HG02759 (cell line): Measurements from ENCODE around the gene SHISA7.

Source experiments
- ATAC-seq: cut with Tn5 transposase; IDR thresholded peaks from one replicate; pipeline ENCODE4 v1.9.1; 2021; ENCODE audit warnings: mild to moderate bottlenecking, moderate library complexity; ENCODE audit not compliant: unreplicated experiment

SHISA7 gene

DNA sequence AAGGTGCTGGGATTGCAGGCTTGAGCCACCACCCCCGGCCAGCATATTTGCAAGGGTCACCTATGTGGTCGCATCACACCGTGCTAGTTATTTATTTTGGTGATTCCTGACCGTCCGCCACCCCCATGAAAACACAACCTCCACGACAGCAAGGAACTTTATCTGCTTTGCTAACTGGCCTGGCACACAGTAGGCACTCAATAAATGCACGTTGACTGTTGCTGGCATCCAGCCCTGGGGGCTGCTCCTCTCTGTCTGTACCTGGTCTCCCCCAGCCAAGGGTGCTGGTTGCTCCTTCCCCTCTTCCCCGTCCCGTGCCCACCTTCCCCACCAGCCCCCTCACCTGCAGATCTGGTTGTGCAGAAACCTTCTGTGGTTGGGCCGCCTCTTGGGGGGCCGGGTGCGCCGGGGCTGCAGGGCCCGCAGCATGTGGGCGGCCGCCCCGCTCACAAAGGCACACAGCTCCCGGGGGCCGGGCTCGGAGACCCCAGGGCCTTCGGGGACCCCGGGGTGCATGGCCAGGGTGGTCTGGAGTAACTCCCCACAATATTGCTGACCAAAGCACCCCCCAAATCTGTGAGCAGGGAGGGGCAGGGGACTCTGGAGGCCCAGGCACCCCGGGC lies 21.1 kb upstream of the SHISA7 start:
- ATAC-seq: no peak

DNA sequence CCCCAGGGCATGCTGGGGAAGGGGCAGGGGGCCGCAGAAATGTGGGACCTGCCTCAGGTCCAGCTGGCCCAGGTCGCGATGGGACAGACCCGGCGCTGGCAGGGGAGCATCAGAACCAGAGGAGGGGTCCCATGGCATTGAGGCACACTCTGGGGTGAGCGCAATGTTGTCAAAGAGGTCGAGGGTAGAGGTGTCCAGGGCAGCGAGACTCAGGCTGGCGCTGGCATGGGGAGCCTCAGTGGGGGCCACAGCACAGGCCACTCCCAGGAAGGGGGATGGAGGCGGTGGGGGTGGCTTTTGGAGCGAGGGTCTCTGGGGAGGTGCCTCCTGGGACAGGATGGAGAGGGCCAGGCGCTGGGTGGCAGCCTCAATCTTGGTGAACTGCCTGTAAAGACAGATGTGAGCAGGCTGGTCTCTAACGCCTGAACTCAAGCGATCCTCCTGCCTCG lies 20.5 kb upstream of the SHISA7 start:
- ATAC-seq: no peak

DNA sequence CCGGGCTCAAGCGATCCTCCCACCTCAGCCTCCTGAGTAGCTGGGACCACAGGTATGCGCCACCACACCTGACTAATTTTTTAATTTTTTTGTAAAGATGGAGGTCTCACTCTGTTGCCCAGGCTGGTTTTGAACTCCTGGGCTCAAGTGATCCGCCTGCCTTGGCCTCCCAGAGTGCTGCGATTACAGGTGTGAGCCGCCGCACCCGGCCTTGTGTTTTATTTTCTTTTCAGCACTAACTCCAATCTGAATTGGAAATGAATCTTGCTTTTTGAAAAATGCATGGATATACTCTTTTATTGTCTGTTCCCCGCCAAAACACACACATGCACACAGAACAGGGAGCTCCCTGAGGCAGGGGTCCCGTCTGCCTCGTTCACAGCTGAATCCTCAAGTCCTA lies 19.6 kb upstream of the SHISA7 start:
- no peak for ATAC-seq

GRCh38 chr19:55461974-55462626 lies 19.0 kb upstream of the SHISA7 start:
- no peak for ATAC-seq

DNA sequence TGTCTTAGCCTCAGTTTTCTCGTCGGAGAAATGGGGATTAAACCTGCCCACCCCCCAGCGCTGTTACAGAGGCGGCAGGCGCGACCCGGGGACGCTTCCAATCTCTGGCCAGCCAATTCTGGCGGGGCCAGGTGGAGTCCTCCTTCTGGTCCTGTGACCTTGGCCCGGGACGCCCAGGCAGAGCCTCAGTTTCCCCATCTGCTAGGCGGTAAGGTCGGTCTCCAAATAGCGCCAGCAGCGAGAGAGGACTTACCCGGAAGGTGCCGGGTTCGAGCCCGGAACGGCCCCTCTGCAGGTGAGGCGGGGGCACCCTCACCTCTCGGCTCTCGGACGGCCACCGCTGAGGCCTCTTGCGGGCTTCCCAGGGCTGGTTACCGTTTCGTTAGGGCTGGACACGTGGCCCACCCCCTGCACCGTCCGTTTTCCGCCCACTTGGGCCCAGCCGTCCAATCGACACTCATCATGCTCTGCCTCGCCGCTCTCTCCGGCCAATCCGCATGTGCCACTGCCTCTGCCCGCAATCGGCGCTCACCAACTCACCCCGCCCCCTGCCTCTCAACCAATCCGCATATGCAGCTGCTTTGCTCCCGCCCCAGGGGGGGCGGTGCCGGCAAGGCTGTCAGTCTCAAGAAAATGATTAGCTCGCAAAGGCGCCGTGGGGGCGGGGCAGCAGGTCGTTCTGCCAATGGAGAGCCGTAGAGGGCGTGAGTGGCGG lies 18.3 kb upstream of the SHISA7 start, which contains the start of gene ISOC2:
ISOC2 (minus strand) TSS at position 384 of the 715 bp plus-strand sequence. CDS start 5,156 bp downstream, outside the sequence.
- peak; percentile 92 for ATAC-seq

DNA sequence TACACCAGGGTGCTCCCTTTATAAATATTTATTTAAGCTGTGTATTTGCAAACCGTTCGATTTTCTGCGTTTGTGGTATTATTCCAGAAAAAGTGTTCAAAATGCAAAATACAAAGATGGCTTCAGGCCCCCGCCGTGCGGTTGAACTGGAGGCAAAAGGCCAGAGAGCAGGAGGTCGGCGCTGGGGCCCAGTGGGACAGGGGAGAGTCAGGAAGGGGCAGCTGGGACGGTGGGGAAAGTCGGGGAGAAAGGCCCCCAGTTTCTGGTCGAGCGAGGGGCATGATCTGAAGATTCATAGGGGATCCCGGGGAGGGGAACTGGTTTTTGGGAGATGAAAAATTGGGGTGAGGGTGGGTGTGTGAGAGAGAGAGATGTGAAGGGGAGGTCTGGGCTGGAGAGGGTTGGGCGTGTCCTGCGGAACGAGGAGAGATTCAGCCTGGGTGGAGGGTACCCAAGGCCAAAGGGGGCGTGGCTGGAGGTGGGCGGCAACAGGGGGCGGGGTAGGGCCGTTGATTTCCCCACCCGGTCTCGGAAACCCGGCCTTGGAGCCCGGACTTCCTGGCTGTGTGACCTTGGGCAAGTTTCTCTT lies 17.7 kb upstream of the SHISA7 start:
- ATAC-seq: no peak

- no peak for ATAC-seq
Observed at GRCh38 chr19:55459950-55460657, 17.0 kb upstream of the SHISA7 start.

DNA sequence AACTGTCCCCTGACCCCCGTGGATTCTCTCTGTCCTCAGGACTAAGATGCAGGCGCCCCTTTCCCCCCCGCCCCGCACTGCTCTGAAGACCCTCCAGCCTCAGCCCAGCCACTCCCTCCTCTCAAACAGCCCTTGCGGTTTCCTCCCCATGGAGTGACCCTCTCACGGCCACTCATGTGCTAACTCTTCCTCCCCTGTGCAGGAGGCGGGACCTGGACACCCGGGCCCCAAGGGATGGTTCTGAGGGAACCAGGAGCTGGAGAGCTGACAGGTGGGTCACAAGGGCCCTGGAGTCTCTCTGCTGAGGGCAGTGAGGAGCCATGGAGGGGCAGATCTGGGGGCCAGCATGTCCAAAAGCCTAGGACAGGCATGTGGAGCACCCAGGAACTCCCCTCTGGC lies 16.4 kb upstream of the SHISA7 start:
- ATAC-seq: no peak

GRCh38 chr19:55457683-55458457 lies 14.8 kb upstream of the SHISA7 start:
- no peak for ATAC-seq

DNA sequence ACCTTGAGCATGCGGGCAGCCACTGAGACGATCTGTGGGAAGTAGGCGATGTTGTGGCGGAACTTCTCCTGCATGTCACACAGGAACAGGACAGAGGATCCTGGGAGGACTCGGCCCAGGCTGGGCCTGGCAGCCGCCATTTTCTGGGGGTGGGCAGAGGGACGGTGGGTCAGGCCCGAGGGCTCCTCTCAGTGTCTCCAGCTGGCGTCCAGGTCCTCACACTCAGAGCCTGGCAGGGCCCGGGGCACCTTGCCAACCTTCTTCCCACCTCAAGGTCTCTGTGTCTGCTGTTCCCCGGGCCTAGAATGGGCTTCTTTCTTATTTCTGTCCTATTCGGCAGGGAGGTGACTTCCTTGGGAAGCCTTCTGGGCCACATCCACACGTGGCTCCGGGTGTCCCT lies 13.2 kb upstream of the SHISA7 start:
- no peak for ATAC-seq

- ATAC-seq: no peak
Observed at GRCh38 chr19:55455576-55456235, 12.6 kb upstream of the SHISA7 start.

DNA sequence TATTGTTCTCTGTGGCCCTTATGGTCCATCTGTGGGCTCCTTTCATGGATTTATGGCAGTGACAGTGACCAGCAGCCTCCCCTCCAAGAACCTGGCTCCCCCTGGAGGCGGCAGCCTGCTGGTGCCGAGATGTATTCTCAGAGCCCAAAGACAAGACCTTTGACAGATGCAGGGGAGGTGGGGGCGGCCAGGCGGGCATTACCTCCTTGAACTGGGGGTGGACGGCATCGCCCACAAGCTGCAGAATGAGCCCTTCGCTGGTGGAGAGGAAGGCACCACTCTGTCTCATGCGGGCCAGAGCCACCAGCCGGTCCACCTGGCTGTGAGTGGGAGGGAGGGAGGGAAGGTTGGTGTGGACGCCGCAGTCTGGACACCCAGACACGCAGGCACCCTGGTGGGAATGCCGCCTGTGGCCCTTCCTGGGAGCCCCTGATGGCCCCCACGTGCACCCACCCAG lies 11.7 kb upstream of the SHISA7 start:
- no peak for ATAC-seq

DNA sequence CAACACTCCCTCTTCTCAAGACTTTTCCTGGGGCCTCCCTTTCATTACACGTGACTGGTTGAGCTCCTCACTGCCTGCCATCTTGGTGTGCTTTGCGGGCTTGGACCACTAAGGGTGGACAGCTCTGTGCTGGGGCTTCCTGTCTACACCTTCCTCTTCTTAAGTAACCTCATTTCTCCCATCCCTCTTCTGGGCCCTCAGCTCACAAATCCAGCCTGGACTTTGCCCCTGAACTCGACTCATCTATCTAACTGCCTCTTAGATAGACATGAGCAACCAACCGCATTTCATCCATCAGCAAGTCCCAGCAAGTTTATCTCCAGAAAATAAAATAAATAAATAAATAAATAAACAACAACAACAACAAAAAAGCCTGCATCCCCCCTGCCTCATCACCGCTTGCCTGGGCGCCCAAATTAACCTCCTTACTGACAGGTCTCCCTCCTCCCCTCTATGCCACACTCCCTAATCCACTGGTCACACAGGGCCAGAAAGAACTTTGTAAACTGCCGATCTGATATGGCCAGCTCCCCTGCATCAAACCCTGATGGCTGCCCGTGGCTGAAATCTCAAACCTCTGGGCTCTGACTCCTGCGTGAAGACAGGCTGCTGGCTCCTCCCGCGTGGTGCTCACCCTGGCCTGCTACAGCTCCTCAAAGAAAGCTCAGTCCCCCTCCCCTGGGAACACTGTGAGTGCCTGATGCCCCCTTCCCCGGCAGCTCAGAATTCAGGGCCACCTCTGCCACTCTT lies 10.6 kb upstream of the SHISA7 start:
- no peak for ATAC-seq

- ATAC-seq: no peak
Observed at GRCh38 chr19:55452749-55453346, 9.7 kb upstream of the SHISA7 start.

GRCh38 chr19:55451965-55452748 lies 9.1 kb upstream of the SHISA7 start:
- no peak for ATAC-seq

DNA sequence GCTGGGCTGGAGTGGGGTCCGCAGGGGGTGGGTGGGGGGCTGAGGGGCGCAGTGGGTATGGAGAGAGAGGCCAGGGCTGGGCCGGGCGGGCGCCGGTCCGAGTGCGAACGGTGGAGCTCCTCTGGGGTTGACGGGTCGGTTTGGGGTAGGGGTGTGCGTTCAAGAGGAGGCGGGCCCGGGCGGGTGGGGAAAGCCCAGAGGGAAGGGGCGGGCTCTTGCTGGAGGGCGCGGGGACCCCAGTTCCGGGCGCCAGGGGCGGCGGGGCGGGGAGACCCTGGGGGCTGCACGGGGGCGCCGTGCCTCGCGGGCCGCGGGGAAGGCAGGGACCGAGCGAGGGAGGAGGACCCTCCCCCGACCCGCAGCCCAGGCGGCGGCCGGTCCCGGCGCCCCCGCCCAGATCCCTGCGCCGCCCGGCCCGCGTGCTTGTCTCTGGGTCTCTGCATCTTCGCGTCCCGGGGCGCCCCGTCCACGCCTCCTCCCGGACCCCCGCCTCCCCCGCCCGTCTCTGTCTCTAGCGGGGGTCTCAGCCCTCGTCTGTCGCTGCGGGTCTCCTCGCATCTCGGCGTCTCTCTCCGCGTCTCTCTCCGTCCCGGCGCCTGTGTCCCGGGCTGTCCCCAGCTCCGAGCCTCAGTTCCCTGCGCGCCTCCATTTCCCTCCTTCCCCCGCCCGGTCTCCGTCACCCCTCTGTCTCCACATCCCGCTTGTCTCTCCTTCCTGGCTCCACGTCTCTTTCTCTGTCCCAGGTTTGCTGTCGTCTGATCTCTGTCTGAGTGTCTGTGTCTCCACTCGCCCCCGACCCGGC lies 8.3 kb upstream of the SHISA7 start:
- ATAC-seq: no peak

- no peak for ATAC-seq
Observed at GRCh38 chr19:55449469-55449868, 6.4 kb upstream of the SHISA7 start.
